GM19467 (cell line): ENCODE data around the gene XBP1.
"Not testable (repeated sequence)": the region's sequence is repeated elsewhere in the genome, so short reads cannot be mapped to it uniquely, and the experiment has no call there.

Experiments used
- ATAC-seq: cut with Tn5 transposase; IDR thresholded peaks from one replicate; pipeline ENCODE4 v1.9.1; 2021; ENCODE audit warnings: mild to moderate bottlenecking, moderate library complexity; ENCODE audit not compliant: unreplicated experiment

The XBP1 gene

DNA sequence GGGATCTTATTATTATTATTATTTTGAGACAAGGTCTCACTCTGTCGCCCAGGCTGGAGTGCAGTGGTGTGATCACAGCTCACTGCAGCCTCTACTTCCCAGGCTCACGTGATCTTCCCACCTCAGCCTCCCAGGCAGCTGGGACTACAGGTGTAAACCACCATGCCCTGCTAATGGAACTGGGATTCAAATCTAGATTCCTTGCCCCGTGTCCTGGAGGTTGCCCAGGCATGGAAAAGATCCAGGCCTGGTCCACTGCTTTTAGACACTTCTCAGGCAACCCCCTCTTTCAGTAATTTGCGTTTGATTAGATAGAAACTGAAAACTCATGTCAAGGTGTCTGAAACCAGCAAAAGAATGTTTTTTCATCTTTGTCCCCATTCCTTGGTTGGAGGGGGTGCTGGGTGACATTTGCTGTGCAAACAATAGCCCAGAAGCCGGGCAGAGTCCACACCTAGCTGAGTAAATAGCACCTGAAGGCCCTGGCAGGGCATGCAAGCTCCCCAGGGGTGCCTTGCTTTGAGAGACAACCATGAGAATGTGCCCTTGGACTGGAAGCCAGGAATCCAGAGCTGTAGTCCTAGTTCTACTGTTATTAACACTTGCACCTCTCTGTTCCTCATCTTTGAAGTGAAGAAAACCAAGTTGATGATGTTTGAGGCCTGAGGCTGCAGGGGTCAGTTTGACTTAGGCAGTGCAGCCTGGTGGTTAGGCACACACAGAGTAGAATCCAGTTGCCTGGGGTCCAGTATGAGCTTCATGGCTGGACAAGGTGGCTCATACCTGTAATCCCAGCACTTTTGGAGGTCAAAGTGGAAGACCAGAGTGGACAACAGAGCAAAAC lies 19.1 kb upstream of the XBP1 start:
- no peak for ATAC-seq

DNA sequence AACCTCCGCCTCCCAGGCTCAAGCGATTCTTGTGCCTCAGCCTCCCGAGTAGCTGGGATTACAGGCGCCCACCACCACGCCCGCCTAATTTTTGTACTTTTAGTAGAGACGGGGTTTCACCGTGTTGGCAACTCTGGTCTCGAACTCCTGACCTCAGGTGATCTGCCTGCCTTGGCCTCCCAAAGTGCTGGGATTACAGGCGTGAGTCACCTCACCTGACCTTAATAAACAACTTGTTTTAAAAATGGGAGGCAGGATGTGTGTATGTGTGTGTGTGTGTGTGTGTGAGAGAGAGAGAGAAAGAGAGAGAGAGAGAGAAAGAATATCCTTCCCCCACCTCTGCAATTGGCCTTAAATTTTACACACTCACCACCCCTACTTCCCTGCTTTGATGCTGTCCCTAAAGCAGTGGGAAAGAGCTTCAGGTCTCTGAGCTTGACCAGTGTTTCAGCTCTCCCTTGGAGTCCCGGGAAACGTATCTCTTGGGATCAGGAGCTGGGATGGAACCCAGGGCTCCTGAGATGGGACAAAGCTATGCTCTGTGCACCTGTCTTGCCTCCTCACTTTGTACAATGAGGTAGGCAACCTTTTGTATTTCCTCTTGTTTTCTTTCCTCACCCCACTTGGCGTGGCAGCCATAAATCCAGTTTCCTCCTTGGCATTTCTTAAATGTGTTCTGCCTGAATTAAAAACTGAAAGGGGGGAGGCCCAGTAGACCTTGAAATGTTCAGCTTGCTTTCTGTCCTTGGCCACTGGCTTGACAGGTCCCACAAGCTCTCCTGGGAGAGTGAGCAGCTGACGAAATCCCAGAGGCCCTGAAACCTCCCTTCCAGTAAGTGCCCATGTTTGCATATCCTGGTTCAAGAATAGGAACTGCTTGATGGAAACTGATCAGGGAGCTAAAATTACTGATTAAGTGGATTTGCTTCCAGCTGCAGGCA lies 17.8 kb upstream of the XBP1 start:
- ATAC-seq: no peak

DNA sequence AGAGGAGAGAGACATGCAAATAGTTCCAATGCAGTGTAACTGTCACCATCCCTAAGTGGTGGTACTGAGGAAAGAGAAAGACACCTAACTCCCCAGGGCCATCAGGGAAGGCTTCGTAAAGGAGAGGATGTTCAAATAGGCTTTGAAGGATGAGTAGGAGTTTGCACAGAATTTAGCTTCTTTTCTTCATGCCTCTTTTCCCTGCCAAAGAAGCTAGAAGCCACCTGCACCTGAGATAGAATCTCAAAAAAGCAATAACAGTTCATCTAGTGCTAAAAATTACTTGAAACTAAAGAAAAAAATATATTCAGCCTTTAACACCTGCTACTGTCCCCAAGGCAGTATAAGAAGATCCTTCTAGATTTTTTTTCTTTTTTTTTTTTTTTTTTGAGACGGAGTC lies 16.7 kb upstream of the XBP1 start:
- no peak for ATAC-seq

DNA sequence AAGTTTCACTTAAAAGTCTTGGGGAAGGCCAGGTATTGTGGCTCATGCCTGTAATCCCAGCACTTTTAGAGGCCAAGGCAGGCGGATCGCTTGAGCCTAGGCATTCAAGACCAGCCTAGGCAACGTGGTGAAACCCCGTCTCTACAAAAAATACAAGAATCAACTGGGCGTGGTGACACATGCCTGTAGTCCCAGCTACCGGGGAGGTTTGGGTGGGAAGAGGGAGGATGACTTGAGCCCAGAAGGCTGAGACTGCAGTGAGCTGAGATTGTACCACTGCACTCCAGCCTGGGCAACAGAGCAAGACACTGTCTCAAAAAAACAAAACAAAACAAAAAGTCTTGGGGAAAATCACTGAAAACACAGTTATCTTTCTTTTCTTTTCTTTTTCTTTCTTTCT lies 15.4 kb upstream of the XBP1 start:
- ATAC-seq: no peak

DNA sequence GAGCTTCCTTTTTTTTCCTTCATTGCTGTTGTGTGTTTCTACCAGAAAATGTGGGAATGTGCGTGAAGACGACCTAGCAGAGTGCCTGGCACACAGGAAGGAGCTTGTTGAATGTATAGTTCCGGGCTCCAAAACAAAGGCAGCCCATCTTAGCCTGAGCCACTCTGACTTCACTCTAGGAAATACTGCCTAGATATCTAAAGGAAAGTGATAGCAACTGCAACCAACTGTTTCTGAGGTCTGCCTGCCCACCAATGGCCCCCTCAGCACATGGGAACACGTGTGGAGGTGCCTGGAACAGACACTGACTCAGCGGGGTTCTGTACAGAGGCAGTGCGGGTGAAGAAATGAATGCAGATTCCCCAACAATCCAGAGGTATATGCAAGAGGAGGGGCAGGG lies 14.7 kb upstream of the XBP1 start:
- no peak for ATAC-seq

DNA sequence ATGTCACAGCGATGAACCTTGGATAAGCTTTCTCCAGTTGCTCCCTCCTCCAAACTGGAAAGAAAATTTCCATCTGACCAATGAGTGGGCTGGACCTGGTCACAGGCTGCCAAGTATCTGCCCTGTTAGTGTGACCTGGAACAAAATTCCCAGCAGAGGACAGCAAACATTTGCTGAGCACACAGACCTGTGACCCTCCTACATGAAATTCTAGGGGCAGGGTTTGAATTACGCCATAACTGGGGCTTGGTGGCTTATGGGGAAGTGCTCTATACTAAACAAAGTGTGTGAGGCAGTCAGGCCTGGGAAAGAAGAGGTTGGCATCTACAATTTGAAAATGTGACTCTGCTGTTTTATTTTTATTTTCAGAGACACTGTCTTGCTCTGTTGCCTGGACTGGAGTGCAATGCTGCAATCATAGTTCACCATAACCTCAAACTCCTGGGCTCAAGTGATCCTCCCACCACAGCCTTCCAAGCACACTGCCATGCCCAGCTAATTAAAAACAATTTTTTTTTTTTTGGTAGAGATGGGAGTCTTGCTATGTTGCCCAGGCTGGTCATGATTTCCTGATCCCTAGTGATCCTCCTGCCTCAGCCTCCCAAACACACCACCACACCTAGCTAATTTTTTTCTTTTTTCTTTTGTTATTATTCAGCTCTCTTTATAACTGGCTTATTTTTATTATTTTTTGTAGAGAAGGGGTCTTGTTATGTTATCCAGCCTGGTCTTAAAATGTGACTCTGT lies 13.6 kb upstream of the XBP1 start:
- ATAC-seq: no peak

DNA sequence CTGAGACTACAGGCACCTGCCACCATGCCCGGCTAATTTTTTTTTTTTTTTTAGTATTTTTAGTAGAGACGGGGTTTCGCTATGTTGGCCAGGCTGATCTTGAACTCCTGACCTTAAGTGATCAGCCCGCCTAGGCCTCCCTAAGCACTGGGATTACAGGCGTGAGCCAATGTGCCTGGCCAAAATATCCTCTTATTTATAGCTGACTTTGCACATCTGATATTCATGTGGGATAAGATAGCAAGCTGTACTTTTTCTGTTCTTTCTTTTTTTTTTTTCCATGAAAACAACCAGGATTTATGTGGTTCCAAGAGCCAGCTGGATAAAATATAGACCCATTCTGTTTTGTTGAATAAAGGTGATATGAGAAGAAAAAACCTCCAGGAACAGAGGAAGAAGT lies 12.1 kb upstream of the XBP1 start:
- ATAC-seq: no peak

DNA sequence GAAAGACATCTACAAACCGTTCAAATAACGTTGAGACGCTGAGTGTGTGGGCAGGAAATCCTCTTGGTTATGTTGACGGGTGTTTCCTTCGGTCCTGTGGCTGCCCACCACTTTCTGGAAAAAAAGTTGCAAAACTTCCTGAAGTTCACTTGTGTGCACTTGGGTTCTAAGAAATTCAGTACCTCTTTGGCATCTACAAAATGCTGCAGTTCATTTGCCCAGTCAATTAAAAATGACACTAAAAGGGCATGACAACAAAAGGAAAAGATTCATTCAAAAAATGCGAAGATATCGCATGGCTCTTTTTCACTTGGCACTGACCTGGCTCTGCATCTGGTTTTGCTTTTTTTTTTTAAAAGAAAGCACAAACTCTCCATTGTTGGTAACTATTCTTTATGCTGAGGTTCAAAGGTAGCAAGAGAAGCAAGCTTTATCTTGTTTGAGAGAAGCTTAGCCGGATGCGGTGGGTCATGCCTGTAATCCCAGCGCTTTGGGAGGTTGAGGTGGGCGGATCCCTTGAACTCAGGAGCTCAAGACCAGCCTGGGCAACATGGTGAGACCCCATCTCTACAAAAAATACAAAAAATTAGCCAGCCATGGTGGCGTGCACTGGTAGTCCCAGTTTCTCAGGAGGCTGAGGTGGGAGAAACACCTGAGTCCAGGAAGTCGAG lies 10.6 kb upstream of the XBP1 start:
- no peak for ATAC-seq

DNA sequence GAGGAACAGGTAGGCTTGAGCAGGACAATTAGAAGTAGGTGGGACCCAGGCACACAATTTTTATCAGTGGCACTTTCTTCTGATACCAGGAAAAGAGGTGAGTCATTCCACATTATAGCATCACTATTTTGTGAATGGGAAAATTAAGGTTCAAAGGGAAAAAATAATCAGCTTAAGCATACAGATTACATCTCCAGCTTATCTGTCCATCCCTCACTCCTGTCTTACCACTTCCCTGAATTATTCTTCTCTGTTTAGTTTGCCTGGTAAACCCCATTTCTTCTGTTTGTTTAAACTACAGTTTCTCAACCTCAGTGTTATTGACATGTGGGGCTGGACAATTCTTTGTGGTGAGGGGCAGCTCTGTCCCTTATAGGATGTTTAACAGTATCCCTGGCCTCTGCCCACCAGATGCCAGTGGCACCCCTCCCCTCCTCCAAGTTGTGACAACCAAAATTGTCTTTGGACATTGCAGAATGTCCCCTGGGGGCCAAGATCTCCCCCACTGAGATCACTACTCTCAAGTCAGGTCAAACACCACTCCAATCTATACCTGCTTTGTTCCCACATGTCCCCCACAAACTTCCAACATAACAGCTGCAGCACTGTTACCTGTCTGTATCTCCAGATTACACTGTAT lies 8.5 kb upstream of the XBP1 start:
- ATAC-seq: no peak

DNA sequence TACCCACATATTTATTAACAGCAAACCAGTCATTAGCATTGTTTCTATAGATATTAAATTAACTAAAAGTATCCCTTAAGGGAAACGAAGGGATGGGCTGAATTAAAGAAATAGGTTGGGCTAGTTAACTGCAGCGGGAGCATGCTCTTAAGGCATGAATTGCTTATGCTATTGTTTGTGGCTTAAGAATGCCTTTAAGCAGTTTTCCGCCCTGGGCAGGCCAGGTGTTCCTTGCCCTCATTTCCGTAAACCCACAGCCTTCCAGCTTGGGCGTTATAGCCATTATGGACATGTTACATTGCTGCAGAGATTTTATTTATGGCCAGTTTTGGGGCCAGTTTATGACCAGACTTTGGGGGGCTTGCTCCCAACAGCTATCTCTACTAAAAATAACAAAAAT lies 5.1 kb upstream of the XBP1 start:
- ATAC-seq: not testable (repeated sequence)

DNA sequence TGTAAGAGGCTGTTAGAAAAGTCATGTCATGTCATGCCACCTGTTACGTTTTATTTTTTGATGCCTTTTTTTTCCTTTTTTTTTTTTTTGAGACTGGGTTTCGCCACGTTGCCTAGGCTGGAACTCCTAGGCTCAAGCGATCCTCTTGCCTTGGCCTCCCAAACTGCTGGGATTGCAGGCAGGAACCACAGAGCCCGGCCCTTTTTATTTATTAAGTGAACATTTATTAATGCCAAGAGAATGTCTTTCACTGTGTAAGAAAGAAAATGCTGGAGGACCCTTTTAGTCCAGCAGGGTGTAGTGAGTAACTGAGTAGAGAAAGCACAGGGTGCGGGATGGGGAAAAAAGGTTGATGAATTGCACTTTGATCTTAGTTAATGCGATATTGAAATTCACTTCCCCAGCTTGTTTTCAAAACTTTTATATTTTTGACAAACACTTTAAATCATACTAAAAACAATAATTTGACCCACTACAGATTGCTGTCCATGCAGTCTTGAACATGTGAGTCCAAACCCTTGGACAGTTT lies 2.3 kb upstream of the XBP1 start:
- no peak for ATAC-seq

DNA sequence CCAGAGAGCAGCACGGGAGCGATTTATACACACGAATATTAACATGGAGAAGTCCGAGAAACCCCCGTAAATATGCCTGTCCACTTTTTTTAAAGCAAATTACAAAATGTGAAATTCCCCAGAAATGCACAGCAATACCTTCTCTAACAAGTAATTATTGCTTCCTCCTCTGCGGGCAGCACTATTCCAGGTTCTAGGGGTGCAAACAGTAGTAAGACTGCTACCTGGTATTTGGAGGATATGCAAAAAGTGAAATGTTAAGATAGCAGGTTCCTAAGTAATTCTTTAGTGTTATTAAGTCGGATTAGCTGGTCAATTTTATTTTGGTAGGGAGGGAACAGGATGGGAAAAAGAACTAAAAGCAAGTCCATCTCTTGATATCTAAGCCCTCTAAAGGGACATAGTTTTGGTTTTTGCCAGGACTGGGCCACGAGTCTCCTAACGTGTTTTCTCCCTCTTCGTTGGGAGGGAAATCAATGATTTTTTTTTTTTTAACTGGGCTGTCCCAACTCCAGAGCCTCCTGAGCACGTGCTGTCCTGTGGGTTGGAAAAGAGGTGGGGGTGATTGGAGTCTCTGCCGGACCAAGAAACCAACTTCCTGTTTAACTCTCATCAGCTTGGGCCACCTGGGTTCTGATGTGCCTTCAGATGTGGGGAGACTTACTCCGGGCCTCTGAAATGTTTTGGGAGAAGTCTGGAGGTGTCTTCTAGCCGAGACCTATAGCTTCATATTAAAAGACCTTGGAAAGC lies 1.7 kb upstream of the XBP1 start:
- no peak for ATAC-seq

DNA sequence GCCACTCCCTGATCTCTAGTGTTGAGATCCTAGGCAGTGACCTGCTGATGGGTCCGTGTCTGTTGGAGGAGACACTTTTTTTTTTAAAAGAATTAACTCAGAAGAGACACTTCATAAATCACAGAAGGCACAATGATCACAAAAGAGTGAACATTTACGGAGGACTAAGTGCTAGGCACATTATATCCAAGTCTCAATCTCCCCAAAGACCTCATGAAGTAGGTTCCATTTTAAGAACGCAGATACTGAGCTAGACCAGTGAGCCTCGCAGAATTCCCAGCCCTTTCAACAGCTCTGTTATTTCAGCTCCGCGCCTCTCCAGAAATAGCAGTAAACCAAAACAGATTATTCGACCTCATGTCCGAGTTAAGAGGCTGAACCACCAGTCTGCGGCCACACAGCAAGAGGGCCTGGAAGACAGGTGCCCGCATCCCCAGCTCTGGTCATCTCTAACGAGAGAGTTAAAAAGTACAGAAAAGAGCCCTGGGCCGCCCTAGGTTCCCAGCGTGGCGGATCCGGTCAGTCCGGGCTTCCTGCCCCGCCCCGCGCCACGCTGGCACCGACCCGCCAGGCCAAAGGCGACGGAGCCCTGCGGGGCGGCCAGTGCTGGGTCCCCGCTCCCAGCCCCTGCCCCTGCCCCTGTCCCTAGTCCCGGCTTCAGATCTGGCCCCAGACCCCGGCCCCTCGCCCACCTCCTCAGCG lies 612 bp downstream of the XBP1 start:
- peak; percentile 29 for ATAC-seq

DNA sequence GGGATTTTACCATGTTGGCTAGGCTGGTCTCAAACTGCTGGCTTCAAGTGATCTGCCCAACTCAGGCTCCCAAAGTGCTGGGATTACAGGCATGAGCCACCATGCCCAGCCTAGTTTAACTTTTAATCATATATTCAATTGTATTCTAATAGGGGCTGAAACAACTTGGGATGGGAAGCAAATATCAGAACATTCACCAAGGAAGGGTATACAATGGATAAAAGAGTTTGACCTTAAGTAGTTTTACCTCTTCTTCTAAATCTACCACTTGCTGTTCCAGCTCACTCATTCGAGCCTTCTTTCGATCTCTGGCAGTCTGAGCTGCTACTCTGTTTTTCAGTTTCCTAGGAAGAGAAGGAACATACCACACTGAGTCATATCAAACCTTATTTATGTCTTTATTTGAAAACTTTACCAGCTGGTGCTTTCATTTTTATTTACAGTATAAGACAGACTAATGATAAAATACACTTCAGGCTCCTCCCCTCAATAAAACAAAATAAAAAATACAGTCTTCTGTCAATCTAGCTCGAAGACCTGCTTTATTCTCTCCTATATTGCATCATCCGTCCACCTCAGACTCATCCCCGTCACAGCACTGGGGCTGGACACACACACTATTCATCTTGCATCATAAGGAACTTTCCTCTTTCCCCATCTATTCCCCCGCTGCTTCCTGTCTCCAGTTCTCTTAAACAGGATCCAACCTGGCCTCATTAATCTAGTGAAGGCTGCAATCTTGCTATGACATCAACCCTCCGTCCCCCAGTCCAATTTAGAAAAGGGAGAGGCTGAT lies 1.4 kb downstream of the XBP1 start:
- no peak for ATAC-seq

DNA sequence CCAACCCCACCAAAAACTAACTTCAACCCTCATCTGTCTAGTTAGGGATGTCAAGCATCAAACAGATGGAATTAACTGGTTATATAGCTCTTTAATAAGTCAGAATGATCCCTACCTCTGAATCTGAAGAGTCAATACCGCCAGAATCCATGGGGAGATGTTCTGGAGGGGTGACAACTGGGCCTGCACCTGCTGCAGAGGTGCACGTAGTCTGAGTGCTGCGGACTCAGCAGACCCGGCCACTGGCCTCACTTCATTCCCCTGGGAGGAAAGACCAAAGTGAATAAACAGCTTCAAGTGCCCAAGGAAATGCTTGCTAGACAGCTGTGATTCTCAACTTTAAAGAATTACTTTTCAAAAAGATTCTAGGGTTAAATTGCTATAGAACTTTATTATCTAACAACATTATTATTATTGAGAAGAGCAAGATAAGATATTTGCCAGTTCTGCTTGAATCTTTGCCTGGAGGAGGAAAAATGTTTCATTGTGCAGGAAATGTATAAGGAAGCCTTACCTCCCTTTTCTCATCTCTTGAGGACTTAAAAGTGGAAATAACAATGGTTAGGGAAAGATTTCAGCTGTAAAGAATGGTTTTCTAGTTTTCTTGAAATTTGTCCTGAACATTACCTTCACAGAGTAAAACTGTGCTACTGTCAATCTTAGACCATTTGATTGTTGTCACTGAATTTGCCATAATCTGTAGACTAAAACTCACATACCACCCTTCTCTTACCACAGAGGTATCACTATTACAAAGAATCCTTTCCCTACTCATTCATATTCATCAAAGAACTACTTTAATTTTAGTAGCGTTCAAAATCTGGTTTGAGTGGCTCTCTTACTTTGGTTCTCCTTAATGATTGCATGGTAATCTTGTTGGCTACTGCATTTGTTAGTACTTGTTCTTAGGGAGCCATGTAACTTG lies 4.2 kb downstream of the XBP1 start:
- ATAC-seq: no peak

DNA sequence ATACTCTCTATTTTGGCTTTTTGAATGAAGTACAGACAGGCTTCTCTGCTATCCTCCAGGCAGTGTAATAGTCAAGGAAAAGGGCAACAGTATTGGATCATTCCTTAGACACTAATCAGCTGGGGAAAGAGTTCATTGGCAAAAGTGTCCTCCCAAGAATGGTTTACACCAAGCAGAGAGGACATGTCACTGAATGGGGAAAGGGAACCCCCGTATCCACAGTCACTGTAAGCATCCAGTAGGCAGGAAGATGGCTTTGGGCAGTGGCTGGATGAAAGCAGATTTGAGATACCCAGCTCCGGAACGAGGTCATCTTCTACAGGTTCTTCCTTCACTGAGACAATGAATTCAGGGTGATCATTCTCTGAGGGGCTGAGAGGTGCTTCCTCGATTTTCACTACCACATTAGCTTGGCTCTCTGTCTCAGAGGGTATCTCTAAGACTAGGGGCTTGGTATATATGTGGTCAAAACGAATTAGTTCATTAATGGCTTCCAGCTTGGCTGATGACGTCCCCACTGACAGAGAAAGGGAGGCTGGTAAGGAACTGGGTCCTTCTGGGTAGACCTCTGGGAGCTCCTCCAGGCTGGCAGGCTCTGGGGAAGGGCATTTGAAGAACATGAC lies 5.2 kb downstream of the XBP1 start:
- no peak for ATAC-seq
